GM12872 (cell line): Measurements from ENCODE around the gene LZTR1.

Experiments used
- TF ChIP-seq, protein P1 (sequence below): IDR thresholded peaks from 3 replicates; pipeline ENCODE4 v1.5.1; 2011; ENCODE audit warnings: low read depth, mild to moderate bottlenecking, low read length, moderate library complexity; ENCODE audit not compliant: insufficient read depth

Gene LZTR1

DNA sequence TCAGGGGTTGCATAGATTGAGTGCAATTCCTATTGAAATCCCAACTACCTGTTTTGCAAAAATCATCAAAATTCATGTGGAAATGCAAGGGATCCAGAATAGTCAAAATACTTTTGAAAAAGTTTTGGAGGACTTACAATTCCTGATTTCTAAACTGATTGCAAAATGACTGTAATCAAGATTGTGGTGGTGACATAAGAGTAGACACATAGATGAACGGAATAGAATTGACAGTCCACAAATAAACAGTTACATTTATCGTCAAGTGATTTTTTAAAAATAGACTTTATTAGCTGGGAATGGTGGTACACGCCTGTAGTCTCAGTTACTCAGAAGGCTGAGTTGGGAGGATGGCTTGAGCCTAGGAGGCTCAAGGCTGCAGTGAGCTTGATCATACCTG is 52.9 kb downstream of the LZTR1 start:
- TF ChIP-seq, protein P1, sequence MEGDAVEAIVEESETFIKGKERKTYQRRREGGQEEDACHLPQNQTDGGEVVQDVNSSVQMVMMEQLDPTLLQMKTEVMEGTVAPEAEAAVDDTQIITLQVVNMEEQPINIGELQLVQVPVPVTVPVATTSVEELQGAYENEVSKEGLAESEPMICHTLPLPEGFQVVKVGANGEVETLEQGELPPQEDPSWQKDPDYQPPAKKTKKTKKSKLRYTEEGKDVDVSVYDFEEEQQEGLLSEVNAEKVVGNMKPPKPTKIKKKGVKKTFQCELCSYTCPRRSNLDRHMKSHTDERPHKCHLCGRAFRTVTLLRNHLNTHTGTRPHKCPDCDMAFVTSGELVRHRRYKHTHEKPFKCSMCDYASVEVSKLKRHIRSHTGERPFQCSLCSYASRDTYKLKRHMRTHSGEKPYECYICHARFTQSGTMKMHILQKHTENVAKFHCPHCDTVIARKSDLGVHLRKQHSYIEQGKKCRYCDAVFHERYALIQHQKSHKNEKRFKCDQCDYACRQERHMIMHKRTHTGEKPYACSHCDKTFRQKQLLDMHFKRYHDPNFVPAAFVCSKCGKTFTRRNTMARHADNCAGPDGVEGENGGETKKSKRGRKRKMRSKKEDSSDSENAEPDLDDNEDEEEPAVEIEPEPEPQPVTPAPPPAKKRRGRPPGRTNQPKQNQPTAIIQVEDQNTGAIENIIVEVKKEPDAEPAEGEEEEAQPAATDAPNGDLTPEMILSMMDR, result no peak

DNA sequence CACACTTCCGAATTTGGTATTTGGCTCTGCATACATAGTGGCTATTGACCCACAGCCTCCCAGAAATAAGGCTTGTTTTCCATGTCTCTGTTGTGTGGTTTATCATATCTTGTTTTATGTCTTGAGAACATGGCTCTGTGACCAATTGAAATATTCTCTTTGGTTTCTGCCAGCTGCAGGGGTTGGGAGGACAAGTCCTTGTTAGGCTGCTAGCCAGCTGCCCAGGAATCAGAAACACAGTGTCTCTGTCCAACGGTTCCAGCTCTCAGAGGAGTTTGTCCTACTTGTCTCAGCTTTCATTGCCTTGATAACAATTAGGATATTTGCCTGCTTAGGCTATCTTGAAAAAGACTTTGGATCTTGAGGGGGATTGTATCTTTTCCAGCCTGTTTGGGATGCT is 56.3 kb downstream of the LZTR1 start:
- TF ChIP-seq, protein P1, result no peak

DNA sequence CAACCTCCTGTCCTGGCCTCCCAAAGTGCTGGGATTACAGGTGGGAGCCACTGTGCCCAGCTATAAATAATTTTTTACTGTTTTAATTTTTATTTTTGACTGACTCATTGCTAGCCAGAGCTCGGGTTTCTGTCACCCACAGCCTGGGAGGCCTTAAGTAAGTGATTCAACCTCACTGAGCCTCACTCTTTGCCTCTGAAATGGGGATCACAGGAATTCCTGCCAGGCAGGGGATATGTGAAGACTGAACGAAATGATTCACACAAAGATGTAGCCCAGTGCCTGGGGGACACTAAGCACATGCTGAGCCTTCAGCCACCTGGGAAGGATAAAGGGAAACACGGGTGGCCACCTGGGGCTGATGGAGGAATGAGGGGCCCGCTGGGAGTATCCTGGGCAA is 59.8 kb downstream of the LZTR1 start:
- TF ChIP-seq, protein P1, result no peak

DNA sequence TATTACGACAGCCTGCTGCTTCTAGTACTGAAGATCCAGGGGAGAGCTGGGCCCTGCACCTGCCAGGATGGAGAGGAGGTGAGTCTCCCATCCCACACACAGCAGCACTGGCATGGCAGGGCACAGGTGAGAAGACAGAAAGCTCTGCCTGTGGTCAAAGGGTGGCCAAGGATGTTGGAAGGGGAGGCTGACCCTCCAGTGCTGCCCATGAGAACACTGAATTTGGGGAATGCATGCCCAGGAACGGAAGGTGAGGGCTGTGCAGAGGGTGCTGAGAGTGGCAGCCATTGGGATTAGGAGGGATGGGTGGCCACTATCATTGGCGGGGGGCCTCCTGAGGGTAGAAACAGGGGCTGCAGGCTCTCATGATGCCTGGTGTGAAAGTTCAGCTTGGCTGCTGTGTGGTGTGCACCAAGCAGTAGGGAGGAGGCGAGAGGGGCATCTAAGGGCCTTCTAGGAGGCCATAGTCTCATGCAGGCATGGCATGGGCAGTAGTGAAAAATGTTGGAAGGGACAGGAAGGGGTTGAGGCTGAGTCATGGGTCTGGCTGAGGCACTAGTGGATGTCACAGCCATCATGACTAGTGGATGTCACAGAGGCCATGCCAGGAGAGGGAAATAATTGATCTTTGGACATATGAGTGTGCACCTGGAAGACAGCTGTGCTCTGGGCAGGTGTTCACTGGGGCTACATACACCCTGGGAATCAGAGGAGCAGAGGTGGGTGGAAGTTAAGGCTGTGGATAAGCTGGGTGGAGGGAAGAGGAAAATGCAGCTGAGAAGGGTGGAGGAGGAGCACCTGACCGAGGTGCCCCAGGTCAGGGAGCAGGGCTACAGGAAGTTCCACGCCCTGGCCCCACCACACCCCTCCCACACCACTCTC is 61.1 kb downstream of the LZTR1 start:
- TF ChIP-seq, protein P1, result no peak

DNA sequence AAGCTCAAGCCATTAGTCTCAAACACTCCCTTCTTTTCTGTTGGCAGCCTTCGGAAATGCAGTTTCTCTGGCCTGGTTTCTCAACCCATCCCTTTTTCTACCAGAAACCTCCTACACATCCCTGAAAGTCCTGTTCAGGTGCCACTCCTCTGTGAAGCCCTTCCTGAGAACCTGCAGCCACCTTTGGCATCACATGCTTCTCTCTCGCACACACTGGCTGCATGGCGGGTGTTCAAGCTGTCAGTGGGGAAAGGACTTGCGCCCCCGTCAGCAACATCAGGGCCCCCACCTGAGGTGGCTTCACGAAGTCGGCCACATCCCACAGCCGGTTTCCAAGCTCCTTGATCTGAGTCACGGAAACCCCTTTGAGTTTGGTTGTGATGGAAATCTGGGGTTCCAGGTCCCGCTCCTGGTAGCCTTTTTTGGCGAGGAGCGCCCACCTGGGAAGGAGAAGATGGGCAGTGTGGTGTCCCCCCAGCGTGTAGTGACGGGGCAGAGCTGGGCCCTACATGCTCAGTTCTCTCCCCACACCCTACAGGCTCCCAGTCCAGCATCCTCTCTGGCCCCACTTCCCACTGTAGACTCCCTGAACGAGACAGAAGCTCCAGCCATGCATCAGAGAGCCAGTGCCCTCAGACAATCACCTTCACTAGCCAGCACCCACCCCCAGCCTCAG is 61.9 kb downstream of the LZTR1 start:
- TF ChIP-seq, protein P1, result no peak

DNA sequence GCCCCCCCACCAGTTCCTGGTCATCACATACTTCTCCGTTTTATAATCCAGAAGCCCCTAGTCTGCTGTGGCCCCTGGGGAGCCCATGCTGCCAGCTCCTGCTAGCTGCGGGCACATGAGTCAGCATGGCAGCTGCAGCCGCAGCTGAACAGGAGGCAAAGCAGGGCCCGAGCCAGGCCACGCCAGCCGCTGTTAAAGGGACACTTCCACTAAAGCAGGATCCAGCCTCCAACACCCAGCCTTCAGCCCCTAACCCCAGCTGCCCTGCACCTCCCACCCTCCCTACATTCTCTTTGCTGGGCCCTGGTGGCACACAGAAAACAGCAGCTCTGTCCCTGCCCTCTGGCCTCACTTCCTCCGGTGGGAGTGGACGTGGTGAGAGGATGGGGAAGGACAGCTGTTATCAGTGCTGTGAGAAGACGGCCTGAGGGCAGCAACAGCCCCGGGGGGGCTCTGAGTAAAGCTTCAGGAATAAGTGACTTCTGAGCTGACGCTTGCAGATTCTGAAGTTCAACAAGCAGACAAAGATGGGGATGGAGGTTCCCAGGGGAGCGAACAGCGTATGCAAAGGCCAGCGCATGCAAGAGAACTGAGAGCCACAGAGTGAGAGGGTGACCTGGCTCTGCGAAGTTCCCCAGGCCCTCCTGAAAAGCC is 63.0 kb downstream of the LZTR1 start:
- TF ChIP-seq, protein P1, result no peak
